Body of pancreas (tissue), 4 donors: ENCODE results near the gene CADM1.

ENCODE experiments used
- POLR2A ChIP-seq, 3 donors: fragments of 450-650 bp; IDR thresholded peaks; one replicate each; pipeline ENCODE4 v1.6.1; 2016; ENCODE audit warnings: antibody characterized with exemption in 3 of 3, mild to moderate bottlenecking in 2 of 3
- TF ChIP-seq, protein P1 (sequence below), 7 experiments: fragments of 450-650 bp in 4 of 7; fragments of 200-600 bp in 3 of 7; sonication (generic) in 3 of 7; IDR thresholded peaks; one replicate each; pipeline ENCODE4 v1.5.1; 2016 to 2019; ENCODE audit warnings: antibody characterized with exemption in 7 of 7

GRCh38 chr11:115257678-115258077 lies 246.5 kb downstream of the CADM1 start:
- TF ChIP-seq POLR2A (IDR thresholded peaks at IDR 0.05), result no peak
- TF ChIP-seq, protein P1, sequence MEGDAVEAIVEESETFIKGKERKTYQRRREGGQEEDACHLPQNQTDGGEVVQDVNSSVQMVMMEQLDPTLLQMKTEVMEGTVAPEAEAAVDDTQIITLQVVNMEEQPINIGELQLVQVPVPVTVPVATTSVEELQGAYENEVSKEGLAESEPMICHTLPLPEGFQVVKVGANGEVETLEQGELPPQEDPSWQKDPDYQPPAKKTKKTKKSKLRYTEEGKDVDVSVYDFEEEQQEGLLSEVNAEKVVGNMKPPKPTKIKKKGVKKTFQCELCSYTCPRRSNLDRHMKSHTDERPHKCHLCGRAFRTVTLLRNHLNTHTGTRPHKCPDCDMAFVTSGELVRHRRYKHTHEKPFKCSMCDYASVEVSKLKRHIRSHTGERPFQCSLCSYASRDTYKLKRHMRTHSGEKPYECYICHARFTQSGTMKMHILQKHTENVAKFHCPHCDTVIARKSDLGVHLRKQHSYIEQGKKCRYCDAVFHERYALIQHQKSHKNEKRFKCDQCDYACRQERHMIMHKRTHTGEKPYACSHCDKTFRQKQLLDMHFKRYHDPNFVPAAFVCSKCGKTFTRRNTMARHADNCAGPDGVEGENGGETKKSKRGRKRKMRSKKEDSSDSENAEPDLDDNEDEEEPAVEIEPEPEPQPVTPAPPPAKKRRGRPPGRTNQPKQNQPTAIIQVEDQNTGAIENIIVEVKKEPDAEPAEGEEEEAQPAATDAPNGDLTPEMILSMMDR (IDR thresholded peaks at IDR 0.05), result no peak
